Esophagus (tissue), 2 donors: Measurements from ENCODE around the gene SCAMP5. TPM values are rescaled to one million over a fixed set of nuclear protein-coding genes. Genes with fewer than 3 reads are reported as not detected.

Experiments used
- H3K27ac ChIP-seq, 2 donors: one replicate each; pipeline ENCODE4 v1.5.1; 2013; ENCODE audit warnings: low read depth in 2 of 2, mild to moderate bottlenecking in 2 of 2, inconsistent platforms in 1 of 2, low read length in 1 of 2, moderate library complexity in 1 of 2
- H3K27me3 ChIP-seq, 2 donors: one replicate each; pipeline ENCODE4 v1.6.1; 2013; ENCODE audit warnings: low read length in 2 of 2, control low read depth in 1 of 2, mild to moderate bottlenecking in 1 of 2; ENCODE audit not compliant: insufficient read depth in 2 of 2, control insufficient read depth in 1 of 2
- H3K36me3 ChIP-seq, 2 donors: one replicate each; pipeline ENCODE4 v1.6.1; 2013; ENCODE audit warnings: low read length in 1 of 2; ENCODE audit not compliant: control insufficient read depth in 2 of 2, insufficient read depth in 2 of 2
- H3K4me1 ChIP-seq, 2 donors: one replicate each; pipeline ENCODE4 v1.6.1; 2013; ENCODE audit warnings: low read length in 1 of 2; ENCODE audit not compliant: control insufficient read depth in 2 of 2, insufficient read depth in 2 of 2
- H3K4me3 ChIP-seq, 2 donors: one replicate each; pipeline ENCODE4 v1.5.1; 2013; ENCODE audit warnings: low read length in 2 of 2, mild to moderate bottlenecking in 2 of 2, low read depth in 1 of 2, moderate library complexity in 1 of 2
- H3K9me3 ChIP-seq, 2 donors: one replicate each; pipeline ENCODE4 v1.6.1; 2013; ENCODE audit warnings: mild to moderate bottlenecking in 2 of 2, low read depth in 1 of 2, low read length in 1 of 2, moderate library complexity in 1 of 2; ENCODE audit not compliant: control insufficient read depth in 2 of 2, insufficient read depth in 1 of 2
- WGBS, 2 donors: extraction: QIAGEN DNeasy Blood & Tissue Kit; methylation state at CpG; one replicate each; pipeline ENCODE4 v1.1.7; 2013; 5-methylcytosine and 5-hydroxymethylcytosine counted together
- polyA plus RNA-seq, 2 donors: library from polyadenylated mRNA; stranded (reverse); fragments of 200-250 nt; gene quantifications; one replicate each; pipeline ENCODE4 v1.2.3, GENCODE V29; 2013
- donor health status: healthy with polysubstance abuse.
- donor health status: Bipolar disorder and iron deficiency.

Gene SCAMP5
- polyA plus RNA-seq, 2 donors: 0.24 to 0.41 TPM

DNA sequence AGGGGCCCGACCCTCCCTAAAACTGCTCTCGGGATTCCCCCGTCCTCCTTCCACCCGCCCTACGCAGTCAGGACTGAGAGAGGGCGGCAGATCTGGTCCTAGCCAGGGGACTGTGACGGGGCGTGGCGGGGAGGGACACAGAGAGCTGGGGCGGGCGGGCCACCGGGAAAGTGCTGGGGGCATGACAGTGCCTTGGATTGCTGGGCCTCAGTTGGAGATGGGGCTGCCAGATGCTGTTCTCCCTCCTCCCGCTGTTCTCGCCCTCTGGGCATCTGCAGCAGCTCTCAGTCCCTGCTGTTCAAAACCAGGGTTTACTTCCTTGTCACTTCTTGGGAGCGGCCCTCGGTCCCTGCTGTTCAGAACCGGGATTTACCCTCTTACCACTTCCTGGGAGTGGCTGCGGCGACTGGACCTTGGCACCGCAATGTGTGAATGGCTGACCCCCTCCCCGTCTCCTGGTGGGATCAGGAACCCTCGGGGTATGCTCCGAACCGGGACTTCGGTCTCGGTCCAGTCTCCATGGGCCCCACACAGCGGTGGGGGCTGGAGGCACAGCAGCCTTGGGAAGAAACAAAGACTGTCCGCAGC lies 36.9 kb upstream of the SCAMP5 start:
- Histone ChIP-seq H3K4me3 (peak overlapping the region; percentile 2 to 11), H3K36me3 (no peaks in the 10 kb centered on the region), H3K27me3 (peaks cover 0 to 10% of the 10 kb centered on the region in 2 donors), H3K9me3 (no peaks in the 10 kb centered on the region), H3K4me1 (peaks cover 5 to 23% of the 10 kb centered on the region in 2 donors), H3K27ac (no peak overlapping the region)
- WGBS, 2 donors: 2 to 3% methylated on average over 26 to 28 of the region's 28 CpGs

GRCh38 chr15:74958908-74959585 lies 36.3 kb upstream of the SCAMP5 start:
- 7% methylated on average over 47 of the region's 47 CpGs for WGBS, 2 donors
- peaks cover 0 to 10% of the 10 kb centered on the region in 2 donors for H3K27me3 ChIP-seq
- peak overlapping the region; percentile 2 to 11 for H3K4me3 ChIP-seq
- H3K36me3 ChIP-seq: no peaks in the 10 kb centered on the region
- H3K27ac ChIP-seq: no peak overlapping the region
- H3K9me3 ChIP-seq: no peaks in the 10 kb centered on the region
- peaks cover 5 to 23% of the 10 kb centered on the region in 2 donors for H3K4me1 ChIP-seq

DNA sequence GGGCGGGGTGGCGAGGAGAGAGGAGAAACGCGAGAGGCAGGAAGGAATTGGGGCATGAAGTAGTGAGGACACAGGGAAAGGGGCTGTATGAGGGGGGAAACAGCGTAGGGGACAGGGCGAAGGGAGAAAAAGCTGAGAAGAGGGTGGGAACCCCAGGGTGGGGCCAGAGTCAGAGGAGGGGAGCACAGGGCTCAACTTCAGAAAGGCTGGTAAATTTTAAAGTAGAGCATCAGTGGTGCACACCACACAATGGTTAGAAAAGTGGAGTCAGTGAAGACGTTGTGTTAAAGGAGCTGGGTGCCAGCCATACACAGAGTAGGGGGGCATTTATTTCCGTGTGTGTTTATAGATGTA lies 35.8 kb upstream of the SCAMP5 start:
- Histone ChIP-seq H3K27ac (no peak overlapping the region), H3K4me3 (no peak overlapping the region), H3K27me3 (peaks cover 0 to 10% of the 10 kb centered on the region in 2 donors), H3K36me3 (no peaks in the 10 kb centered on the region), H3K9me3 (no peaks in the 10 kb centered on the region), H3K4me1 (peaks cover 5 to 23% of the 10 kb centered on the region in 2 donors)
- WGBS, 2 donors: 28 to 38% methylated on average over 8 of the region's 8 CpGs

DNA sequence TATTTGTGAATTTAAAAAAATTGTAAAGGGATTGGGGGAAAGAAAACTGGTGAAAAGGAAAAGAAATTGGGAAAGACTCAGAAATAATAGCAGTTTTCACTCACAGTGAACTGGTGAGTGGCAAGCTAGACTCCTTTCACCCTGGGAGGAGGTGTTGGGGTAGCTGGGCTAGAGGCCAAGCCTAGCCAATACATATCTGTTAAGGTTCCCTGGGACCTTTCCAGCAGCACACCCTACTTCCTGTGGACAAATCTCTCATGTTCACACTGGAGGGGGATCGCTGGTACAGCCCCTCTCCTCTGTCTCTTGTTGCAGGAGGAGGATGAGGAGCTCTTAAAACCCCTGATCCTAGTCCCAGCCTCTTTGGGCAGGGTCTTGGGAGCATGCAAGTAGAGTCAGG lies 35.1 kb upstream of the SCAMP5 start:
- H3K9me3 ChIP-seq: no peaks in the 10 kb centered on the region
- no peaks in the 10 kb centered on the region for H3K36me3 ChIP-seq
- WGBS, 2 donors: 71 to 76% methylated on average over 1 of the region's 1 CpG
- H3K4me1 ChIP-seq: peaks cover 5 to 19% of the 10 kb centered on the region in 2 donors
- peaks cover 0 to 10% of the 10 kb centered on the region in 2 donors for H3K27me3 ChIP-seq
- H3K4me3 ChIP-seq: no peak overlapping the region
- H3K27ac ChIP-seq: no peak overlapping the region

DNA sequence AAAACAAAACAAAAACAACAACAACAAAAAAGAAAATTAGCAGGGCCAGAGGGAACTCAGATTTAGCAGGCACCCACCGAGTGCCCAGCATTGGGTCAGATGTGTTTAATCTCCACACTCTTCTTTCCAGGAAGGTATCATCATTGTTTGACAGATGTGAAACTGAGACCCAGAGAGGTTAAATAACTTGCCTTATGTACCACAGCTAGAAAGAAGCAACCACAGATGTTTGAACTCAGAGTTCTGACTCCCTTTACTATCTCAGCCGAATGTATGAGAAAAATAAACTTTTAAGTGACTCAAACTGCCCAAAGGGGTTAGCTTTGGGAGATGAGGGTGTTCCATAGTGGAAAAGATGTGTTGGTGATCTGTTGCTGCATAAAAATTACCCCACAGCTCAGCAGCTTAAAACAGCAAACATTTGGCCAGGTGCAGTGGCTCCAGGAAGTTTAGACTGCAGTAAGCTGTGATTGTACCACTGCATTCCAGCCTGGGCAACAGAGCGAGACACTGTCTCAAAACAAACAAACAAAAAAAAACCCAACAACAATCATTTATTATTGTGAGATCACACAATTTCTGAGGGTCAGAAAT lies 34.3 kb upstream of the SCAMP5 start:
- Histone ChIP-seq H3K4me1 (peaks cover 0 to 12% of the 10 kb centered on the region in 2 donors), H3K27ac (no peak overlapping the region), H3K9me3 (no peaks in the 10 kb centered on the region), H3K4me3 (no peak overlapping the region), H3K36me3 (no peaks in the 10 kb centered on the region), H3K27me3 (peaks cover 0 to 10% of the 10 kb centered on the region in 2 donors)
- WGBS, 2 donors: 40 to 43% methylated on average over 3 of the region's 3 CpGs

- no peak overlapping the region for H3K27ac ChIP-seq
- H3K9me3 ChIP-seq: no peaks in the 10 kb centered on the region
- H3K27me3 ChIP-seq: peaks cover 0 to 10% of the 10 kb centered on the region in 2 donors
- H3K36me3 ChIP-seq: no peaks in the 10 kb centered on the region
- H3K4me3 ChIP-seq: no peak overlapping the region
- H3K4me1 ChIP-seq: peaks cover 0 to 10% of the 10 kb centered on the region in 2 donors
- WGBS, 2 donors: 66 to 77% methylated on average over 5 of the region's 5 CpGs
These were observed 33.7 kb upstream of the SCAMP5 start for GRCh38 chr15:74961616-74962015.

DNA sequence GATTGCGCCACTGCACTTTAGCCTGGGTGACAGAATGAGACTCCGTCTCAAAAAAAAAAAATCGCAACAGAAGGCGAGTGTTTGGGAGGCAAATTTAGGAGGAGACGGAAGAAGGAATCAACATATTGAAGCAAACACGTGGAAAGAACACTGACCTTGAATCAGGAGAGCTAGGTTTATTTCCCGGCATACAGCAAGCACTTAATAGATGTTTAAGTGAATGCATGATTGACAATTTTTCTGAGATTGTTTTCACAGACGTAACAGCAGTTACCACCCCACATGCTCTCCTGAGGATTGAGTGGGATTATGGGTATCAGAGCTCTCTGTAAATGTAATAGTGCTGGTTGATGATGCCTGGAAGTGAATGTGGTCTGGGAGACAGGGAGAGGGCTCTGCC lies 33.1 kb upstream of the SCAMP5 start:
- H3K27me3 ChIP-seq: peaks cover 0 to 10% of the 10 kb centered on the region in 2 donors
- H3K4me1 ChIP-seq: peaks cover 0 to 8% of the 10 kb centered on the region in 2 donors
- H3K4me3 ChIP-seq: no peak overlapping the region
- no peaks in the 10 kb centered on the region for H3K9me3 ChIP-seq
- no peaks in the 10 kb centered on the region for H3K36me3 ChIP-seq
- H3K27ac ChIP-seq: no peak overlapping the region
- WGBS, 2 donors: 86 to 92% methylated on average over 8 of the region's 8 CpGs

- Histone ChIP-seq H3K4me1 (peaks cover 0 to 4% of the 10 kb centered on the region in 2 donors), H3K27ac (no peak overlapping the region), H3K4me3 (no peak overlapping the region), H3K36me3 (no peaks in the 10 kb centered on the region), H3K27me3 (peaks cover 0 to 10% of the 10 kb centered on the region in 2 donors), H3K9me3 (no peaks in the 10 kb centered on the region)
- 72 to 83% methylated on average over 2 of the region's 2 CpGs for whole genome bisulfite sequencing, 2 donors
These were observed 32.7 kb upstream of the SCAMP5 start for GRCh38 chr15:74962671-74963070.

- WGBS, 2 donors: 77 to 90% methylated on average over 4 of the region's 4 CpGs
- H3K27ac ChIP-seq: no peak overlapping the region
- no peaks in the 10 kb centered on the region for H3K36me3 ChIP-seq
- H3K27me3 ChIP-seq: peaks cover 0 to 10% of the 10 kb centered on the region in 2 donors
- no peaks in the 10 kb centered on the region for H3K9me3 ChIP-seq
- peaks cover 0 to 4% of the 10 kb centered on the region in 2 donors for H3K4me1 ChIP-seq
- H3K4me3 ChIP-seq: no peak overlapping the region
These were observed 32.1 kb upstream of the SCAMP5 start for GRCh38 chr15:74963213-74963612.
